ENCODE measurements around the gene ZFP82.

Gene ZFP82

DNA sequence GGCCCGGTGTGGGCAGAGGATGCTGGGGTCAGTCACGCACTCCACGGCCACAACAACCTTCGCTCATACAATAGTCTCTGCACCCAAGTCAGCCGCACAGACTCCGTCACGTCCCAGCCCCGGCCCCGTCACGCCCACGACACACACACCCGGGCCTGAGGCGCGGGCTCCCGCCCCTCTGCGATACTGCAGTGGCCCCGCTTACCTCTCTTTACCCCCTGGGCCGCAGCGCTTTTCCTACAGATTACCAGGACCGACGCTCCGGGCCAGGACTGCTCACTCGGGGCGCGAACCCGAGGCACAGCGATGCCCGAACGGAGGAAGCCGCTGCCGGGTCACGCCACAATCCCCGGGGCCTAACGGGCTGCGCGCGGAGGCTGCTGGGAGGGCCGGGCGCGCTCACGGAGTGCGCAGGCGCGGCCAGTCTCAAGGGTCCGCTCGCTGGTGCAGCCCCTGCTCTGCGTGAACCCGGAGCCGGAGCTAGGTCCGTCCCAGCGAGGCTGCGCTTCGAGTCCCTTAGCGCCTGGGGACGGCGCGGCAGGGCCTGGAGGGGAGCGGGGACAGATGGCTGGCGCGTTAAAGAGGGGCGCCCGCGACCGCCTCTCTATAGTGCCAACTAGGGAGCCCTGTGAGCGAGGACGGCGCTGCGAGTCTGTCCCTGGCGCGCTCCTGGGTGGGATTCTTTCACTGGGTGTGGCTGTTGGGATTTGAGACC lies at the start of gene ZFP82:
ZFP82 (minus strand) TSS at position 358 of the 715 bp plus-strand sequence. CDS start 8,855 bp downstream, outside the sequence.
- DNase-seq = peak; percentile 82

DNA sequence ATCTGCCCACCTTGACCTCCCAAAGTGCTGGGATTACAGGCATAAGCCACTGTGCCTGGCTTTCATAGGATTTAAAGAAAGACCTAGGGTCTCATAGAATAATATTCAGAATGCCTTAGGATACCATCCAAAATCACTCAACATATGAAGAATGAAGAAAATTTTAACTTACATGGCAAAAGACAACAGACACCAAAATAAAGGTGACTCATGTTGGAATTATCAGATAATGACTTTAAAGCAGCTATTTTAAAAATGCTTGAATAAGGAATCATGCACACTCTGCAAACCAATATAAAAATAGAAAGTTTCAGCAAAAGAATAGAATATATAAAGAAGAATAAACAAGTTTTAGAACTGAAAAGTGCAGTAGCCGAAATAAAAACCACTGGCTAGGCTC lies 41.6 kb upstream of the ZFP82 start:
- DNase-seq = no peak

DNA sequence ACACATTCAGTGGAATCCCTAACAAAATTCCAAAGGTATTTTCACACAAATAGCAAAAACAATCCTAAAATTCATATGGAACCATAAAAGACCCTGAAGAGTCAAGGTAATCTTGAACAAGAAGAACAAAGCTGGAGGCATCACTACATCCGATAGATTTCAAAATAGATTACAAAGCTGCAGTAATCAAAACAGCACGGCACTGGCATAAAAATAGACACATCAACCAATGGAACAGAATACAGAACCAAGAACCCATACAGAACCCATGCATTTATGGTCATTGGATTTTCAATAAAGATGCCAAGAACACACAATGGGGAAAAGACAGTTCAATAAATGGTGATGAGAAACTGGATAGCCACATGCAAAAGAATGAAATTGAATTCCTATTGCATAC lies 38.4 kb upstream of the ZFP82 start:
- no peak for DNase-seq

DNA sequence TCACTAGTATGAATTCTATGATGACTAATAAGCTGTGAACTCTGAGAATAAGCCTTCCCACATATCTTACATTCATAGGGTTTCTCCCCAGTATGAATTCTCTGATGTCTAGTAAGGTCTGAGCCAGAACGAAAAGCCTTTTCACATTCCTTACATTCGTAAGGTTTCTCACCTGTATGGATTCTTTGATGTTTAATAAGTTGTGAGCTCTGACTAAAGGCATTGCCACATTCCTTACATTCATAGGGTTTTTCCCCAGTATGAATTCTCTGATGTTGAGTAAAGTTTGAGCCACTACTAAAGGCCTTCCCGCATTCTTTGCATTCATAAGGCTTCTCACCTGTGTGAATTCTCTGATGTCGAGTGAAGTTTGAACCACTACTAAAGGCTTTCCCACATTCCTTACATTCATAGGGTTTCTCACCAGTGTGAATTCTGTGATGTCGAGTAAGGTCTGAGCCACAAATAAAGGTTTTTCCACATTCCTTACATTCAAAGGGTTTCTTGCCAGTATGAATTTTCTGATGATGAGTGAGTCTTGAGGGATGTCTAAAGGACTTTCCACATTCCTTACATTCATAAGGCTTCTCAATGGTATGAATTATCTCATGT lies 30.7 kb upstream of the ZFP82 start:
- no peak for DNase-seq

DNA sequence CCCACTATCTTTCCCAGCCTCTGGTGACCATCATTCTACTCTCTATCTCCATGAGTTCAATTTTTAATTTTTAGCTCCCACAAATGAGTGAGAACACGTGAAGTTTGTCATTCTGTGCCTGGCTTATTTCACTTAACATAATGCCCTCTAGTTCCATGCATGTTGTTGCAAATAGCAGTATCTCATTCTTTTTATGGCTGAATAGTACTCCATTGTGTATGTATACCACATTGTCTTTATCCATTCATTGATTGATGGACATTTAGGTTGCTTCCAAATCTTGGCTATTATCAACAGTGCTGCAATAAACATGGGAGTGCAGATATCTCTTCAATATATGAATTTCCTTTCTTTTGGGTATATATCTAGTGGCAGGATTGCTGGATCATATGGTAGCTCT lies 22.9 kb upstream of the ZFP82 start:
- no peak for DNase-seq

DNA sequence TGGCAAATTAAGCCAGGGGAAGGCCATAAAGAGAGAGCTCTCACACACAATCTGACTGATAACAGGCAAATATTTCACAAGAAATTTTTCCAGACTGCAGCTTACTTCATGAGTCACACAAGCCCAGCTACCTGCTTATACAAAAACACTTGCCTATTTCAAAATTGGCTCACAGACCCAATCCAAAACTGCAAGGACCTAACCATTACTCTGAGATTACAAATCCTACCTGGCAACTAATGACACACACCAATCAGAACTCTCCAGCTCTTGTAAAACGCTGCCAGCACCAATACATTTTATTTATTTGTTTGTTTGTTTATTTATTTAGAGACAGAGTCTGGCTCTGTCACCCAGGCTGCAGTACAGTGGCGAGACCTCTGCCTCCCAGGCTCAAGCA lies 18.1 kb upstream of the ZFP82 start:
- DNase-seq = no peak

DNA sequence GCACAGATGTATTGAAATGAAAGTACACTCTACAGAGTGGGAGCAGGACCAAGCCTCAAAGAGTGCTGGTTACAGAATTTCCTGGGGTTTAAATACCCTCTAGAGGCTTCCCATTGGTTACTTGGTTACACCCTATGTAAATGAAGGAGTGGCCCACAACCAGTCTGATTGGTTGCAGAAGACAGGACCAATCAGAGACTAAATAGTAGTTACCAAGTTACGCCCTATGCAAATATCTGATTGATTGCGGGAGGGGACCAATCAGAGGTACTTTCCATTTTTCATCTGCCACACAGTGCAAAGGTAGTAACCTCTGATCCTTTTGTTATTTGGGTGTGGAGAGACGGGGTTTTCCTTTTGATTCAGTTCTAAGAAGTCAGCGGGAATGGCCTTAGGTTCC lies 5.5 kb upstream of the ZFP82 start:
- no peak for DNase-seq

DNA sequence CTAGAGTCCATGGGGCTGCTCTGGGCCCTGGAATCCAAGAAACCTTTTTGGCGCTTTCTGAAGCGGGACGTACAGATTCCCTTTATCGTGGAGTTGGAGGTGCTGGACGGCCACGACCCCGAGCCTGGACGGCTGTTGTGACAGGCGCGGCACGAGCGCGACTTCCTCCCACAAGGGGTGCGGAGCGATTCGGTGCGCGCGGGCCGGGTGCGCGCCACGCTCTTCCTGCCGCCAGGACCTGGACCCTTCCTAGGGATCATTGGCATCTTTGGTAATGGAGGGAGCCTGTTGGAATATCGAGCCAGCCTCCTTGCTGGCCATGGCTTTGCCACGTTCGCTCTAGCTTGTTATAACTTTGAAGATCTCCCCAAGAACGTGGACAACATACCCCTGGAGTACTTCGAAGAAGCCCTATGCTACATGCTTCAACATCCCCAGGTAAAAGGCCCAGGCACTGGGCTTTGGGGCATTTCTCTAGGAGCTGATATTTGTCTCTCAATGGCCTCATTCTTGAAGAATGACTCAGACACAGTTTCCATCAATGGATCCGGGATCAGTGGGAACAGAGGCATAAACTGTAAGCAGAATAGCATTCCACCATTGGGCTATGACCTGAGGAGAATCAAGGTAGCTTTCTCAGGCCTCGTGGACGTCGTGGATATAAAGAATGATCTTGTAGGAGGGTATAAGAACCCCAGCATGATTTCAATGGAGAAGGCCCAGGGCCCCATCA lies 3.5 kb upstream of the ZFP82 start:
- no peak for DNase-seq

DNA sequence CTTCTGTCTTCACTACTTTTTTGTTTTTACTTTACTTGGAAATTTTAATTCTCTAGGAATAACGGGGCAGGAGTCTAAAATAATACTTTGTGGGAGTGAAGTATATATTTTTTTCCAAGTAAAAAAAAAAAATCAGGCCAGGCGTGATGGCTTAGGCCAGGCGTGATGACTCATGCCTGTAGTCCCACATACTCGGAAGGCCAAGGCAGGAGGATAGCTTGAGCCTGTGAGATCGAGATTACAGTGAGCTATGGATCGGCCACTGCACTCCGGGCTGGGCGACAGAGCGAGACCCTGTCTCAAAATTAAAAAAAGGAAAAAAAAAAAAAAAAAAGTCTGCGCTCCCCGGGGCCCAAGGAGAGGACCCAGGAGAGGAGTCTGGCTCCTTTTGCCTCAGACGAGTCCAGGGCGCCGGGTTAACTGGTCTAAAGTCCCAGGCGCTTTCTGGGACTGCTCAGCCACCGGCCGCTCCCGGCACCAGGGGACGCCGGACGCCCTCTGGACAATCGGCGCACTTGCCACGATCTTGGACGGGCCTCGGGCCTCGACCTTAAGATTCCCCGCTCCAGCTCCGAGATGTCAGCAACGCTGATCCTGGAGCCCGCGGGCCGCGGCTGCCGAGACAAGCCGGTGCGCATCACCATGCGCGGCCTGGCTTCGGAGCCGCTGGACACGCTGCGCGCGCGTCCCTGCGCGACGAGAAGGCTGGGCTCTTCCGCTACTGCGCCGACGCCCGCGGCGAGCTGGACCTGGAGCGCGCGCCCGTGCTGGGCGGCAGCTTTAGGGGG lies 2.7 kb upstream of the ZFP82 start:
- no peak for DNase-seq

DNA sequence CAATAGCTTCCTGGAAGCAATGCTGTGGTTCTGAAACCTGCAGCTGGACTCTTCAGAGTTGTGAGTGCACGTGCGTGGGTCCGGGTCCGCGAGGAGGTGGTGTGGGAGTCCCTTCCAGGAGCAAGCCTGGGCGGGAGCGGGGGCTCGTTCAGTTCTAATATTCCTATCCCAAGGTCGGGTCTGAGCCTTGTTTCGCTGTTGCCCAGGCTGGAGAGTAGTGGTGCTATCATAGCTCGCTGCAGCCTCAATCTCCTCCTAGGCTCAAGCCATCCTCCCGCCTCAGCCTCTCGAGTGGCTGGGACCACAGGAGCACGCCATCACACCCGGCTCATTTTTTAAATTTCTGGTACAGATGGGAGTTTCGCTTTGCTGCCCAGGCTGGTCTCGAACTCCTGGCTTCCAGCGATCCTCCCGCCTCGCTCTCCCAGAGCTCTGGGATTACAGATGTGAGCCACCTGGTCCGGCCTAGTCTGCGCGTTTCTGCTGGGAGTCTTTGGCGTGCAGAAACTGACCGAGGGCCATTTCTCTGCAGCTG lies 625 bp downstream of the ZFP82 start:
- no peak for DNase-seq

DNA sequence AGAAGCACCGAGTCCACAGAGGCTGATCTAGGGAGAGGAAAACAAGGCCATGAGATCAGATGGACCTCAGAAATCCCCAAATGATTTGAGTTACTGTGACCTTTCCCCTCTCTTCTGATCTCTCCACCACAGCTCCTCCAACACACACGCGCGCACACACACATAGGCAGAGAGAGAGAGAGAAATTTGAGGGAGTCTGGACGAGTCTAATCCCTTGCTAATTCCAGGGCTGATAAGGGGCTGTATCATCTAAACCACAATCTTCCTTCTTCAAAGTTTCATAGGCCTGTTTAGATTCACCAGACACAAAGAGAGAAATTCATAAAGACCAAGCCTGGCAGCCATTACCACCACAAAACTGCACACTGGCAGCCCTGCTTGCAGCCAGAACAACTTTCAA lies 8.6 kb downstream of the ZFP82 start:
- no peak for DNase-seq

DNA sequence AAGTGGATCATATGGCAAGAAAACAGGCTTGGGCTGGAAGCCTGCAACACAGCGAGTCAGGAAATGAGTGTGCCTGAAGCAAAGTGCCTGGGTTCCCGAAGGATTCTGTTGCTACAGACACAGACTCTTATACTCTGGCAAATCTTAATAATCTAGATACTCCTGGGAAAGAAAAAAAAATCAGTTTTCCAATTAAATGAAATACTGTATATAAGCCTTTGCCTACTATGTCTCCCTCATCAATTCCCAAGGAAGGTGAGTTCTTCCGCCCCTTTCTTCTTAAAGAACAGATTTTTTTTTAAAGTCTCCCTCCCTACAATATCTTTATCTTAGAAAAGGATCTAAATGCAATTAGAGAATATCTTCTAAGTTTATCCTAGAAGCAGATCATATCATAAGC lies 10.3 kb downstream of the ZFP82 start:
- no peak for DNase-seq

DNA sequence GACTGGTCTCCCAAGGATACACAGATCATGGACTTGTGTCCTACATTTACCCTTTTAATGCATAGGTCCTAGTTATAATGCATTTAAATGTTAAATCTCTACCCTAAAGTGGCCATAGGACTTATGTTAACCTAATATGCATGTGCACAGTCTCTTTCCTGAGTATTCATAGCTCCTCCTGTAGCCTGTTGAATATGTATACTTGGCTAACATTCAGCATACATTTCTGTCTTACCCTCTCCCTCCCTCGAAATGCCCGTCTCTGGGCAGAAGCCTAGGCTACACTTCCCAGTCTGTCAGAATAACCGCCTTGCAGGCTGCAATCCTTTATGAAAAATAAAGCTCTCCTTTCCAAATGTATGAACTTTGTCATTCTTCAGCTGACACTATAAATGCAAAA lies 13.9 kb downstream of the ZFP82 start:
- no peak for DNase-seq

DNA sequence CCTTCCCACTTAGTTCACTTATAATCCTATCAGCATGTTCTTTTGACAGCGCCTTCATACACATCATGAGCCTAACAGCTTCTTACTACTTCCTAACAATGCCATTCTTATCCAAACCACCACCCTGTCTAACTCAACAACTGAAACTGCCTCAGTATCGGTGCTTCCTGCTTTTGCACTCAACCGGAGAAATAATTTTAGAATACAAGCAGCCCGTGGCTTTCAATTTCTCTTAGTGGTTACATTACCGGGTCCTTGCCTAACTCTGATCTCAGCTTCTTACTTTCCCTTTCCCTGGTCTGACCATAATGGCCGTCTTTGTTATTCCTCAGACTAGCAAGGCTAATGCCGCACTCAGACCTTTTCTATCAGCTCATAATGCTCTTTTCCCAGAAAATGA lies 17.0 kb downstream of the ZFP82 start:
- no peak for DNase-seq

DNA sequence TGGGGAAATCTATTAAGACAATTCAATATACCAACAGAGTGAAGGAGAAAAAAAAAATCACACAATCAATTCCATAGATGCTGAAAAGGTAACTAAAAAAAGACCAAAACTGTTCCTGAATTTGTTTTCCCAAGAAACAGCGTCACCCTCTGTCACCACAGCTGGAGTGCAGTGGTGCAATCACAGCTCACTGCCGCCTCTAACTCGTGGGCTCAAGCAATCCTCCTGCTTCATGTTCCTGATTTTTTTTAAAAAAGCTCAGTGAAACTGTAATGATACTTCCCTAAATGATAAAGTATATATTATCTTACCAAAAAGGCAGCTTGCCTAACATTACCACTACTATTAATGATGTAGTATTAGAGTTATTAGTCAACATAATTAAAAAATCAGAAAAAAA lies 19.9 kb downstream of the ZFP82 start:
- DNase-seq = no peak

DNA sequence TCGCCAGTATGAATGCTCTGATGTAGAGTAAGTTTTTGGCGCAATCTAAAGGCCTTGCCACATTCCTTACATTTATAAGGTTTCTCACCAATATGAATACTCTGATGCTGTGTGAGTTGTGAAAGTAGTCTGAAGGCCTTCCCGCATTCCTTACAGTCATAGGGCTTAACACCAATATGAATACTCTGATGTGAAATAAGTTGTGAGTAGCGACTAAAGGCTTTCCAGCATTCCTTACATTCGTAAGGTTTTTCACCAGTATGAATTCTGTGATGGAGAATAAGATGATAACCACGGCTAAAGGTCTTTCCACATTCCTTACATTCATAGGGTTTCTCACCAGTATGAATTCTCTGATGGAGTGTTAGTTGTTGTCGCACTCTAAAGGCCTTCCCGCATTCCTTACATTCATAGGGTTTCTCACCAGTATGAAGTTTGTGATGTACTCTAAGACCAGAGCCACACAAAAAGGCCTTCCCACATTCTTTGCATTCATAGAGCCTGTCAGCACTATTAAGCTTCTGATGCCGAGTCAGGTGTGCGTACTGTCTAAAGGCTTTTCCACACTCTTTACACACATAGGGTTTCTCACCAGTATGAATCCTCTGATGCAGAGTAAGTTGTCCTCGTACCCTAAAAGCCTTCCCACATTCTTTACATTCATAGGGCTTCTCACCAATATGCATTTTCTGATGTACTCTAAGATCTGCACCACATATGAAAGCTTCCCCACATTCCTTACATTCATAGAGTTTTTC lies 25.3 kb downstream of the ZFP82 start:
- DNase-seq = no peak

DNA sequence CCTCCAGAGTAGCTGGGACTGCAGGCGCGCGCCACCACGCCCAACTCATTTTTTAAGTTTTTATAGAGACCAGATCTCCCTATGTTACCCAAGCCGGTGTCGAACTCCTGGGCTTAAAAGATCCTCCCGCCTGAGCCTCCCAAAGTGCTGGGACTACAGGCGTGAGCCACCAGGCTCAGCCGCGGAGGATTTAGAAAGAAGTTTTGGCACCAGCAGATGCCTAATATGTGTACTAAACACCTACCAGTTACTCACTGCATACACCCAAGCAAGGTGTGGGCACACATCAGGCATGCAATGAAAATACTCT lies 39.0 kb downstream of the ZFP82 start:
- DNase-seq = no peak

DNA sequence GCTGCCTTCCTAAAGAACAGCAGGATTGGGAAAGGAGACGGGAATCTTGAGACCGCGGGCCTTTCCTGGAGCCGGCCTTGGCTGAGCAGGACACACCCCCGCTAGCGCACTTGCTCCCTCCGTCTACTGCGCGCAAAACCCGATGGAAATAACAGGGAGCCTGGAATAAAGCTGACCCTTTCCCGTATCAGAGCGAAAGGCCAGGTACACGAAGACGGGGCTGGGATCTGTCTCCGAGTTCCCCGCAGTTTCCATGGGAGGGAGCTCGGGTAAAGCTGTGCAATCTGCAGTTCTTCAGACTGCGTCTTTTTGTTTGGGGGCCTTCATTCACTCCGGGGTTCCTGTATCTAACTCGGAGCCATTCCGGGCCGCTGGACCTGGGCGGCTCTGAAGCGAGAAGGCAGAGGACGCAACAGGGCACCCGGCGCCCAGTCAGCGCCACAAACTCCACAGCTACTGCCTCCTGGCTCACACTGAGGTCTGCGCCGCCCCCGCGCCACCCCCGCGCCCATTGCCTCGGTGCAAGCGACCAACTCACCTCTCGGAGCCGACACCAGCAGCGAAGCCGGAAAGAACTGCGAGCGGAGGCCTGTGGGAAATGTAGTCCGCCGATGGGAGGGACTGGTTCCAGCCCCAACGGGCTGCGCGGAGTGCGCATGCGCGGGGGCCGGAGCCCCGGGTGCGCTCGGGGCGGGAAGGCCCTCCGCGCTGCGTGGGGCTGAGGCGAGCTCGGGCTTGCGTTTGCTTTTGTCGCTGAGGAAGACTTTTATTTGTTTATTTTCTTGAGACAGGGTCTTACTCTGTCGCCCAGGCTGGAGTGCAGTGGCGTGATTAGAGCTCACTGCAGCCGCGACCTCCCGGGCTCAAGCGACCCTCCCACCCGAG lies 39.6 kb downstream of the ZFP82 start, which contains the start of gene ZFP14:
ZFP14 (minus strand) TSS at position 577 of the 885 bp plus-strand sequence. CDS start 11,309 bp downstream, outside the sequence.
- DNase-seq = peak; percentile 97

DNA sequence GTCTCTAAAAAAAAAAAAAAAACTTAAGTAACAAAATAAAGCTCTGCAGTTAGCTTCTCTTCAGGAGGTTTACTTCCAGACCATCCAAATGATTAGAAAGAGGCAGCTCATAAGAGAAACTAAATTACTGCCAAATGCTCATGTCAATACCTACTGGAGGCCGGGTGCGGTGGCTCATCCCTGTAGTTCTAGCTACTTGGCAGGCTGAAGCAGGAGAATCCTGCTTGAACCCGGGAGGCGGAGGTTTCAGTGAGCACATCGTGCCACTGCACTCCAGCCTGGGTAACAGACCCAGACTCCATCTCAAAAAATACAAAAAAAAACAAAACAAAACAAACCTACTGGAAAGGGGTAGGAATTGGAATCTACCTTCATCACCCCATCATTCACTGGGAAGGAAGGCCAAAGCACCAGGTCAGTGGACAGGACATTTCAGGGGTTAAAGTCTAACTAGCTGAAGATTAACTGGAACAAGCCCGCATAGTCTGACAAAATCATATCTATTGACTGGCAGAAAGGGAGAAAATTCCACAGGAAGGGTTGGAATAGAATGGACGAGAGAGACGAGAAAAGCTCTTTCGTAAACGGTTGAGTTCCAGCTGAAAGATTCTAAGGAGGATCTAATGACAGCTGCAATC lies 40.8 kb downstream of the ZFP82 start:
- no peak for DNase-seq

DNA sequence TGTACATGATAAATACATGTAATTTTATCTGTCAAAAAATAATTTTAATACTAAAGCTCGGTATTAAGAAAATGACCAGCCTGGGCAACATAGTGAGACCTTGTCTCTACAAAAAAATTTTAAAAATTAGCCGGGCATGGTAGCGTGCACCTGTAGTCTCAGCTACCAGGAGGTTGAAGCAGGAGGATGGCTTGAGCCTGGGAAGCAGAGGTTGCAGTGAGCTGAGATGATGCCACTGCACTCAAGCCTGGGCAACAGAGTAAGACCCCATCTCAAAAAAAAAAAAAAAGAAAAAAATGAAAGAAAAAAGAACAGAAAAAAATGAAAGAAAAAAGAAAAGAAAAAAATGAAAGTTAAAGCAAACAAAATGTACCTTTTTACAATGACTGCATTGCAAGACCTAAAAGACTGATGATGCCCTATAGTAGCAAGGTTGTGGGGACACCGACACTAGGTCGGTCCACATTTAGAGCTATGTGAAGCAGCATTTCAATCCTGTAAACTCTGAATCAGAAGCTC lies 44.7 kb downstream of the ZFP82 start:
- no peak for DNase-seq

DNA sequence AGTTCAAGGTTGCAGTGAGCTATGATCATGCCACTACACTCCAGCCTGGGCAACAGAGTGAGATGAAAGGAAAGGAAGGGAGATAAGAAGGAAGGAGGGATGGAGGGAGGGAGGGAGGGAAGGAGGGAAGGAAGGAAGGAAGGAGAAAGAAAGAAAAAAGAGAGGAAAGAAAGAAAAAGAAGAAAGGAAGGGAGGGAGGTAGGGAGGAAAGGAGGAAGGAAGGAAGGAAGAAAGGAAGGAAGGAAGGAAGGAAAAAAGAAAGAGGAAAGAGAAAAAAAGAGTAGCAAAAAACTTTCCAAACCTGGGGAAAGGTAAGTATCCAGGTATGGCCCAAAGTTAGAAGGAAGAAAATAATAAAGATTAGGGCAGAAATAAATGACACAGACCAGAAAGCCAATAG lies 46.6 kb downstream of the ZFP82 start:
- no peak for DNase-seq

All from CD4-positive, alpha-beta T cell treated with Interleukin-10 for 1 hour (primary cell).